HG03095 (cell line): ENCODE measurements around the gene ANKDD1B.
A peak's percentile ranks its signal among the peaks of the same experiment; 100 is the strongest.
"Not testable (repeated sequence)": the region's sequence is repeated elsewhere in the genome, so short reads cannot be mapped to it uniquely, and the experiment has no call there.

ENCODE experiments used
- ATAC-seq: cut with Tn5 transposase; IDR thresholded peaks from one replicate; pipeline ENCODE4 v1.9.1; 2021; ENCODE audit warnings: moderate library complexity; ENCODE audit not compliant: unreplicated experiment

The ANKDD1B gene

DNA sequence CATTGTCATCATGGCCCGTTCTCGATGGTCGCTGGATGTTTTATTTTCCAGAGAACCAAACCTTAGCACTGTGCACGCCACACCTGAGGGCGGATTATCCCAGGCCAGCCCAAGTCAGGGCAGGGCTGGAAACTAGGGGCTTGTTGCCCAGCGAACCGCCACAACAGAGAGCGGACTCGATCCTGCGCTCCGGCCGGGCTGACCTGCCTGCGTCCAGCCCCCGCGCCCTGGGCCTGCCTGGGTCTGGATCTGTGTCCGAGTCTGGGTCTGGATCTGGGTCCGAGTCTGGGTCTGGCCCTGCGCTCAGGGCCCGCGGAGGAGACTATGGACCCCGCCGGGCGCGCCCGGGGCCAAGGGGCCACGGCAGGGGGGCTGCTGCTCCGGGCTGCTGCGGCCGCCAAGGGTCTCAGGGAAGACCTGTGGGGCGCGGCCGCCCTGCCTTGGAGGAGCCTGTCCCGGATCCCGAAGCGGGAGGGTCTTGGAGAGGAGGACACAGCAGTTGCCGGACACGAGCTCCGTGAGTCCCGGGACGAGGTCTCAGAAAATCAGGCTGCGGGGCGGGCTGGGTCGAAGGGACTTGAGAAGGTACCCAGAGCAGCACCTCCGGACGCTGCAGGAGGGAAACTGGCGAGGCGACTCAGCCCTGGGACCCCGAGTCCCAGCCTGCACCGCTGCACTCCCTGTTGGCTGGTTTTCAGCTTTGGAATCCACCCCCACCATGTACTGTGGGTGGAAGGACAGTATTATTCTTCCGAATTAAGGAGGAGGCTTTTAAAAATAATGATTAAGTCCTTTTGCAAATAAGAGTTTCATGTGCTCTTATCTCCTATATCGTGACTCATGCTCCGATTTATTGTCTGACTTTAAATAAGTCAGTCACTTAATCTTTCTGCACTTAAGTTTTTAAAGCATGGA is at the start of gene ANKDD1B:
Gene ANKDD1B, plus strand, starts transcription at position 143 of the 915 bp plus-strand sequence. Its CDS starts 182 bp downstream, at position 325.
- ATAC-seq = no peak

DNA sequence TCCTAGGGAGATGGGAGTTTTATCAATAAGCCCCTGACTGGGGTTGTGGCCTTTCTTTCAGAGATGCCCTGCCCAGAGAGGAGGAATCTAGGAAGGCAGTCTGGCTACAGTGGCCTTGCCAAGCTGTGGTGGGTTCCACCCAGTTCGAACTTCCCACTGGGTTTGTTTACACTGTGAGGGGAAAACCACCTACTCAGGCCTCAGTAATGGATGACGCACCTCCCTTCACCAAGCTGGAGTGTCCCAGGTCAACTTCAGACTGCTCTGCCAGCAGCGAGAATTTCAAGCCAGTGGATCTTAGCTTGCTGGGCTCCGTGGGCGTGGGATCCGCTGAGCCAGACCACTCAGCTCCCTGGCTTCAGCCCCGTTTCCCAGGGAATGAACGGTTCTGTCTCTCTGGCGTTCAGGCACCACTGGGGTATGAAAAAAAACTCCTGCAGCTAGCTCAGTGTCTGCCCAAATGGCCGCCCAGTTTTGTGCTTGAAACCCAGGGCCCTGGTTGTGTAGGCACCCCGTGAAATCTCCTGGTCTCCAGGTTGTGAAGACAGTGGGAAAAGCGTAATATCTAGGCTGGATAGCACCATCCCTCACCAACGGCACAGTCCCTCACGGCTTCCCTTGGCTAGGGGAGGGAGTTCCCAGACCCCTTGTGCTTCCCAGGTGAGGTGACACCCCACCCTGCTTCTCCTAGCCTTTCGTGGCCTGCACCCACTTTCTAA is 45.1 kb upstream of the ANKDD1B start:
- not testable (repeated sequence) for ATAC-seq

DNA sequence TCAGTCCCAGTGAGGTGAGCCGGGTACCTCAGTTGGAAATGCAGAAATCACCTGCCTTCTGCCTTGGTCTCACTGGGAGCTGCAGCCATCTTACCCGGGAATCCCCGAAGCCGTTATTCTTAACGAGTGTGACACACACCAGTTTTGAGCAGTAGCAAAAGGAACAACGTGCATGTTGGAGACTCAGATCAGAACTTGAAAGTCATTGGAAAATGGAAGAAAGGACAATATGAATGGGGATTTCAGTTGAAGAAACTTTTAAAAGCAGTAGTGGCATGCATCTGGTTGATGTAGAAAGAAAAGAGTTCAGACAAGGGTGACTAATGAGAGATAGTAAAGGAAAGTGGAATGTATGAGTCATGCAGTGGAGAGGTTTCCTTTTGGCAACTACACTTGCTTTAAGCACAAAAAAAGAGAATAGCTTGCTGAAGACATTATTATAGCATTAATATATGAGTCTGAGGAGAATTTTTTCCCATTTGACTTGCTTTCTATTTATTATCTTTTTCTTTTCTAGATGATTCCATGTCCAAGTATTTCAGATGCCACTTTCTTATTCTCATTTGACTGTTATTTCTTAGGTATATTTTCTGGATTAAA is 44.4 kb upstream of the ANKDD1B start:
- ATAC-seq = peak; percentile 79

DNA sequence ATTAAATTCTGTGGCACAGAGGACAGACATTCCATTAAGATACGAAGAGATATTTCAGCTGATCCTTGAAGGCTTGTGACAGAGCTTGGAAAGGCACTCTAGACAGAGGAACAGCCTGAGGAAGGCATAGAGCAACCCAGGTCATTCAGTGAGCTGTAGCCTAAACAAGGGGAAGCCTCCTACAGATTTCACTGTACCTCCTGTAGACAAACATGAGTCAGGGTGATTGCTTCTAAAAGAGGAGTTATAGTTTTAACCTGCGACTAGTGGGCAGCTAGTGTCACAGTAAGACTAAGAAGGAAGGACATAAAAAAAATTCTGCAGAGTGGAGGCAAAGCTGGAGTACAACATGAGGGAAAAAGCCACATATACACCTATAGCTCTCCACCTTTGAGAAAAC is 43.5 kb upstream of the ANKDD1B start:
- peak; percentile 42 for ATAC-seq

DNA sequence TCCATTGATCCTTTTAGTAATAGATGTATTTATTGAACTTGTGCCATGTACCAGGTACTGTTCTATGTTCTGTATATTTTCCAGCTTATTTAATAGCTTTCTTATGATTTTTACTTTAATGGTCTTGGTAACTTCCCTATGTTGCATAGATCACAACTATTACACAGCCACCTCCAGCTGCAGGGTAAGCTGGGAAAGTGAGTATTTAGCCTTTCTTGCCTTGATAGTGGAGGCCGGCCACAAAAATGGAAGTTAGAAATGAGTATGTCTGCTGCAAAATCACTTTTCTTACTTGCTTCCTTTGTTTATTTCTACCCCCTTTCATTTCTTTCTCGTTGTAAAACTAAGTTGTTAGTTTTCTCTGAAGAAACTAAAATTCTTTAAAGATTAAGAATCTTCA is 43.1 kb upstream of the ANKDD1B start:
- peak; percentile 44 for ATAC-seq

DNA sequence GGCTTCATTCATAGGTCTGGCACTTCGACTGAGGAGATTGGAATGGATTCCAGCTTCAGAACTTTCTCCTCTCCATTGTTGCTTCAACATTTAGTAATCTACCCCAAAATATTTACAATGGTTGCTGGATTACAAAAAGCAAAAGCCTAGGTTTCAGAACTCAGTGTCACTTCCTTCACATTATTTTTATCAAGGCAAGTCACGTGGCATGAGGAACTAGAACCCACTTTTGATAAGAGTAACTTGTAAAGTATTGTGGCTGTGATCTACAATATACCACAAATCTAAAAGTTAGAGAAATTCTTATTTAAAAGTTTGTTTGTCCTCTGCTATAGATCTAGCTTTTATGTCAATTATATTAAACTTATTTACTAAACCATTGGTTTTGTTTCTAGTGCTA is 39.7 kb upstream of the ANKDD1B start:
- no peak for ATAC-seq

DNA sequence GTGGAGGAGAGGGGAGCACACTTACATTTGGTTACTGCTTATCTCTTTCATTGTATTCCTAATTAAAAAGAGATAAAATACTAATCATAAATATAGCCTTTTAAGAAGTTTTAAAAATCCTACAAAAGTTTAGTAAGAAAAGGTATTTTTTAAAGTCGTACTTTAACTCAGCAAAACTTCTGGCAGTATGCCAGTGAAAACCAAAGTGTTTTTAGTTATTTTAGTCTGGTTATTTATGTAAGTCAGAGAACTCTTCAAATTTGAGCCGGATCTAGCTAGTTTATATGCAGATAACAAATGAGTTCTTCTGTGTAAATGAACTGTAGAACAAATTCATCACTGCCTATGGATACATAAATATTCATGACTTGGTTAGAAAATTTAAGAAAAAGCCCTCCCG is 36.5 kb upstream of the ANKDD1B start:
- peak; percentile 5 for ATAC-seq

DNA sequence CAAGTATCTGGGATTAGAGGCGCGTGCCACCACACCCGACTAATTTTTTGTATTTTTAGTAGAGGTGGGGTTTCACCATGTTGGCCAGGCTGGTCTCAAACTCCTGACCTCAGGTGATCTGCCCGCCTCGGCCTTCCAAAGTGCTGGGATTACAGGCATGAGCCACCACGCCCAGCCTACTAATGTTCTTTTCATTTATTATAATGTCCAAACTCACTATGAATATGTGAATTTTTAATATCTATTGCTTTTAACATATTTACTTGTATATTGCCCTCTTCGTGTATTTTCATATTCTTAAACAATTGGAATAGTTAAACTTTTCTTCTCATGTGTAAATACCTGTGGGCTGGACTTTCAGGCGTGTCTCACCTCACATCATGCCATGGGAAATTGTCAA is 33.0 kb upstream of the ANKDD1B start:
- ATAC-seq = not testable (repeated sequence)

DNA sequence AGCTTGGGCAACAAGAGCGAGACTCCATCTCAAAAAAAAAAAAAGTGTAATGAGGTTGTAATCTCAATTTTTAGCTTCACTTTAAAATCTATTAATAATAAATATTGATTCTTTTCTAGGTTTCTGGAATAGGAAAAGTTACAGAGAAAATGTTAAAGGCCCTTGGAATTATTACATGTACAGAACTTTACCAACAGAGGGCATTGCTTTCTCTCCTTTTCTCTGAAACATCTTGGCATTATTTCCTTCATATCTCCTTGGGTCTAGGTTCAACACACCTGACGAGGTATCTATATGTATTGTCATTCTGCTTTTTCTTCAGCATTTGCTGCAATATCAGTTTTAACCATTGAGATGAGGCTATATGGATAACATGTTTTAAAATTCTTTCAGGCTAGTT is 26.6 kb upstream of the ANKDD1B start:
- ATAC-seq = no peak

DNA sequence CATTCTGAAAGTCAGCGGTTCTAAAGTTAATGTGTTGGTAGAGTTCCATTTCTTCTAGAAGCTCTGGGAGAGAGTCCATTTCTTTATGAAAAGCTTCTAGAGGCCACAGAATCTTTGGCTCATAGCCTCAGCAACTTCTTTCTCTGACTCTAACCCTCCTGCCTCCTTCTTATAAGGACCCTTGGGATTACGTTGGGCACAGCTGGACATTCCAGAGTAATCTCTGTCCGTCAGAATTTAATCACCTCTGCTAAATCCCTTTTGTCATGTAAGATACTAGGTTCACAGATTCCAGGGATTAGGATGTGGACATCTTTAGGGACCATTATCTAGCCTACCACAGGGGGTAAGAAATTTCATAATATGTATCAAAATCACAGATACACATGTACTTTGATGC is 22.6 kb upstream of the ANKDD1B start:
- ATAC-seq = no peak

DNA sequence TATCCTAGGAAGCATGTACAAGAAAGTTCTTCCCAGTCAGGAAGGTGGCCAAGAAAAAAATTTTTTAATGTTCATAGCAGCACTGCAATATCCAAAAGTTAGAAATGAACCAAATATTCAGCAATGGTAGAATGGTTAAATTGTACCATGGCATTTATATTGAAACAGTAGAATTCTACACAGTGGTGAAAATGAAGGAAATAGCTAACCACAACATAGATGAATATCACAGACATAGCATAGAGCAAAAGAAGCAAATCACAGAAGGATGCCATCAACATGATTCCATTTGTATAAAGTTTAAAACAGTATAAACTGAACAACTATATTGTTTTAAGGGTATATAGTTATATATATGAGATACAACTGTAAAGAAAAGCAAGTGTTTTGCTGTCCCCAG is 10.7 kb upstream of the ANKDD1B start:
- no peak for ATAC-seq

DNA sequence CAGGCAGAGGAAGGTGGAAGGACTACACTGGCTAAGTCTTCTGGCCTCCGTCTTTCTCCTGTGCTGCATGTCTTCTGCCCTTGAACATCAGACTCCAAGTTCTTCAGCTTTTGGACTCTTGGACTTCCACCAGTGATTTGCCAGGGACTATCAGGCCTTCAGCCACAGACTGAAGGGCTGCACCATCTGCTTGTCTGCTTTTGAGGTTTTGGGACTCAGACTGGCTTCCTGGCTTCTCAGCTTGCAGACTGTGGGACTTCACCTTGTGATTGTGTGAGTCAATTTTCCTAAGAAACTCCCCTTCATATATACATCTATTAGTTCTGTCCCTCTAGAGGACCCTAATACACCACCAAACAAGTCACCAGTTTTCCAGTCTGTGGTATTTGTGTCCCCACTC is 9.7 kb upstream of the ANKDD1B start:
- ATAC-seq = no peak

DNA sequence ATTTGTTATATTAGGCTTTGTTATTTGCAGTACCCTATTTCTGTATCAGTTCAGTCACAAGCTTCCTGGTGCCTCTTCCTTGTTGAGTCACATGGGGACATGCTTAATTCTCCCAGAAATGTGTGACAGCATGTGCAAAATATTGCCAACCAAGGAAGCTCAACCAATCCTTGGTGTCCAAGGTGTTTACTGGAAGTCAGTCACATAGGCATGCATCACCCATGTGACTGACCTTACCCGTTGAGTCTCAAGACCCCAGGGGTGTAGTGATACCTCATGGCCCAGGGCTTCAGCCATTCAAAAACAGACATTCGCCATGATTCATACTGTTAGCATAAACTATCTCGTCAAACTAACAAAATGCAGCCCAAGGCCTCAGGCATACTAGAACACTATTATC is 9.3 kb upstream of the ANKDD1B start:
- no peak for ATAC-seq

DNA sequence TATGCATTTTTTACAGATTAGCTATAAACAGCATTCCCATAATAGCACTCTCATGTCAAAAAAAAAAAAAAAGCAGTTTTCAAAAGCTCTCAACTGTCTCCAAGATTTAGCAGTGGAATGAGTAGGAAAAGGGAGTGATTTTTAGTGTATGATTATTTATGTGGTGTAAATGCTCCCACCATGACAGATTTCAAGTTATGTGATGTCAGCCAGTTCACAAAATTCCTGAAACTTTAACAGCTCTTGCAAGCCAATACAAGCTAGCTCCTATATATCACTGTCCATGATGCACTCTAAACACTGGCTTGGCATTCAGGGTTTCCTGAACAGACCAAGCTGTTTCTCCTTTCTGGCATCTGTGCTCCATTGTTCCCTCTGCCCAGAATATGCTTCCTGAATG is 7.9 kb upstream of the ANKDD1B start:
- ATAC-seq = no peak

DNA sequence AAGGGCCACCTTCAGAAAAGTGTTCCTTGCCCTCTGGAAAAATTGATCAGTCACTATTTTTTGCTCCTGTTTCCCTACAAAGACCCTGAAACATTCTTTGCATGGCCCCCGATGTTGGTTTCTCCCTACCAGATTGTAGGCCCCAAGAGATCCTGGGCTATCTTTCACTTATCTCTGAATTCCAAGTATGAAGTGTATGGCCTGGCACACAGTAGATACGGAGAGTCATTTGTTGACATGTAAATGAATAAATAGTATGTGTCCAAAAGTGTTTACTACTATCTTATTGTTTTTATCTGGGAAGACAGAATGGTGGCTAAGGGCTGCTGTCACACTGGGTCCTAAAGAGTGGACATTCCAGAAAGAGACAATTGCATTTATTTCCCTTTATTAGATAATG is 7.4 kb upstream of the ANKDD1B start:
- no peak for ATAC-seq

DNA sequence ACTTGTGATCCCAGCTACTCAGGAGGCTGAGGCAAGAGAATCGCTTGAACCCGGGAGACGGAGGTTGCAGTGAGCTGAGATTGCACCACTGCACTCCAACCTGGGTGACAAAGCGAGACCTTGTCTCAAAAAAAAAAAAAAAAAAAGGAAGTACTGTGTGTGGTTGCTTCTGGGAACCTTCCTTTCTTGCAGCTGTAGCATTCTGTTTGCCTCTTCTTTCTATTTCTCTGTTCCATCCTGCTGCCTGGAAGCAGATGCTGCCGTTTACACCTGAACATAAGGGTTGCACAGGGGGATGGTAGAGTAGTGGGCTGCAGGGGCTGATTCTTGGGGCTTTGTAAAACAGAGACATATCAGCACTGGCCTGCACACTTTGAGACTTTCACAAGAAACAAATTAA is 3.9 kb upstream of the ANKDD1B start:
- not testable (repeated sequence) for ATAC-seq

DNA sequence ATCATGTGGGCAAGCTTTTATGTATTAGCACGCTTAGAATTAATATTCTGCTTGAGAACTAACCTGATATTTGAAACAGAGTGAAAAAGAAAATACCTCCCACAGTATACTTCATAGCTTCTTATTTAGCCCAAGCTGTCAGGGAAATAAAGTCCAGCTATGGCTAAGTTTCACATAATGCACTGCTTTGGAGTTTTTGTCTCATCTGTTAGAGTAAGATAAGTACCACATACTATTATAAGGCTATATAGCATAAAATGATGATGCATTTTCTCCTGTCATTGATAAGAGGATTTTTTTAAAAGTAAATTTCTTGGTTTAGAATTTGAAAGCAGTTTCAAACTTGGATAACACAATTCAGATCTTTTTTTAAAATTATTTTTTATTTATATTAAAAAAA is 2.4 kb upstream of the ANKDD1B start:
- ATAC-seq = no peak

DNA sequence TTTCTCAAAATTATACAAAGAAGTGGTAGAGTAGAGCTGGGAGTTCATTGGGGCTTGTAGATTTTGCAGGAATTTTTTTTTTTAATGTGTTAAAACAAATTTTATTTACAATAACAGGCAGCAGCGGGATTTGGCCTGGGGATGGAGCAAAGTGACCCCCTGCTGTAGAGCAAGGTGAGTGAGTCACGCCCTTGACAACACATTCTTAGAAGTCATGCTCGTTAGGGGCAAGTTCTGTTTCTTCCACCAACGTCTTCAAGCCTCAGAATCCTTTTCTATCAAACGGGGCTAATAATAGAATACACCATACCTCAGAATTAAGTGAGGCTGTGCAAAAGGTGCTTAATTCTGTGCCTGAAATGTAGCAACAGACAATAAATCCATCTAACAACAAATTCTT is 1.1 kb upstream of the ANKDD1B start:
- no peak for ATAC-seq

DNA sequence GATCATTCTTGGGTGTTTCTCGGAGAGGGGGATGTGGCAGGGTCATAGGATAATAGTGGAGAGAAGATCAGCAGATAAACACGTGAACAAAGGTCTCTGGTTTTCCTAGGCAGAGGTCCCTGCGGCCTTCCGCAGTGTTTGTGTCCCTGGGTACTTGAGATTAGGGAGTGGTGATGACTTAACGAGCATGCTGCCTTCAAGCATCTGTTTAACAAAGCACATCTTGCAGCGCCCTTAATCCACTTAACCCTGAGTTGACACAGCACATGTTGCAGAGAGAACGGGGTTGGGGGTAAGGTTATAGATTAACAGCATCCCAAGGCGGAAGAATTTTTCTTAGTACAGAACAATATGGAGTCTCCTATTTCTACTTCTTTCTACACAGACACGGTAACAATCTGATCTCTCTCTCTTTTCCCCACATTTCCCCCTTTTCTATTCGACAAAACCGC is 368 bp upstream of the ANKDD1B start:
- not testable (repeated sequence) for ATAC-seq

DNA sequence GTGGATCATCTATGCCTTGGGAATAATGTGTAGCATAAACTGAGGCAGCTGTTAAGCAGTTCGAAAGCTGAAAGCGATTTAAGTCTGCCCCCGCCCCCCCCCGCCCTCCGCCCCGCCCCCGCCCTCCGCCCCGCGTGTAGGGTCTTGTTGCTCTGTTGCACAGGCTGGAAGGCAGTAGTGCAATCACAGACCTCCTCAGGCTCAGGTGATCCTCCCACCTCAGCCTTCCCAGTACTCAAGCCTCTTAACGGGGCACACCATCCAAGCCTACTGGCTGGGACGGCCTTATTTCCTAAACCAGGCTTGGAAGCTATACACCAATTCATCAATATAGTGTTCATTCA is 945 bp downstream of the ANKDD1B start:
- ATAC-seq = no peak

DNA sequence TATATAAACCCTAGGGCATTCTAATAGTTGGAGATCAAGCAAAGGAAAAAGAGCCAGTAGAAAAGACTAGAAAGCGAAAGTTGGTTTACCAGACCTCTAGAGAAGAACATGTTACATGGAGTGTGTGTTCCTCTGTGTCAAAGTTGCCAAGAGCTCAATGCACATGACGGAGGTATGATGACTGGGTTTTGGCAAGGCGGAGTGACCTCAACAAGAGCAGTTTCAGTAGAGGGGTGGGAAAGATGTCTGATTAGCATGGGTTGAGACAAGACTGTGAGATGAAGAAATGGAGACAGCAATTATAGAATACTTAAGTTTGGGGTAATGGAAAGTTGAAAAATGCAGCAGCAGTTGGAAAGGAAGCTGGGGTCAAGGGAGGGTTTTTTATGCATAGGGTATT is 1.6 kb downstream of the ANKDD1B start:
- ATAC-seq = no peak

DNA sequence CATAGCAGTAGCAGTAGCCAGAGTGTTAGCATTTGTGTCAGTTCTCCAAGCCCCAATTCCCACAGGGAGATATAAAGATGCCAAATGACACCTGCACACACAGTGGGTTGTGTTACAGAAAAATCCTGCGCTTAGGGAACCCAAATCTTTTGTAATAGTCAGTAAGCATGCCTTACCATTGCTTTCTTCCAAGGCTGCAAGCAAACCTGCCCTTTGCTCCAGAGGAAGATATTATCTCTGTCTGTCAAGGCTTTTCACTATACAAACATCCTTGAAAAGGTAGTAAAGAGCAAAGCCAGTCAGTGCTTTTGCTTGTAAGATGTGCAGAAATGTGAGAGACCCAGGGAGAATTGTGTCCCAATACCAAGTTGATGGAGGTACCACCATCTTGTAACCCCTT is 2.9 kb downstream of the ANKDD1B start:
- no peak for ATAC-seq
